Glomerular visceral epithelial cell (primary cell): ENCODE data around the gene NAALADL2.
"Not testable (repeated sequence)": the region's sequence is repeated elsewhere in the genome, so short reads cannot be mapped to it uniquely, and the experiment has no call there.

Source experiments
- DNase-seq: peaks from one replicate; pipeline ENCODE4 v3.0.0-alpha.2; 2016; ENCODE audit errors: extremely low spot score

Gene NAALADL2

DNA sequence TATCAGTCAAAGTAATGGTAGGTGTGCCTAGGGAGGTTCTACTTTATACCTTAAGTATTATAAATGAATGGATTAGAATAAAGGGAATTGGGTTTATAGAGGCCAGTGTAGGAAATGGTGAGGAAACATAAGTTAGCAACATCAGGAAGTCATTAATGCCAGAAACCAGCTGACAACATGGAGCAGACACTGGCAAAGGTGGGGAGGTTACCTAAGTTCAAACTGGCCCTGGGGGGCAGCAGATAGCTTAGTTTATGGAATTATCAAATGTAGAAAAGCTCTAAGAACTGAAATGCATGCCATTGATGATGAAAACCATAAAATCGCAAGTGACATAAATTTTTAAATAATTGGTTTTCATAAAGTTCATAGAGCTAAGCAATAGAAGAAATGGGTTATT, 498.6 kb downstream of the NAALADL2 start:
- DNase-seq = no peak

DNA sequence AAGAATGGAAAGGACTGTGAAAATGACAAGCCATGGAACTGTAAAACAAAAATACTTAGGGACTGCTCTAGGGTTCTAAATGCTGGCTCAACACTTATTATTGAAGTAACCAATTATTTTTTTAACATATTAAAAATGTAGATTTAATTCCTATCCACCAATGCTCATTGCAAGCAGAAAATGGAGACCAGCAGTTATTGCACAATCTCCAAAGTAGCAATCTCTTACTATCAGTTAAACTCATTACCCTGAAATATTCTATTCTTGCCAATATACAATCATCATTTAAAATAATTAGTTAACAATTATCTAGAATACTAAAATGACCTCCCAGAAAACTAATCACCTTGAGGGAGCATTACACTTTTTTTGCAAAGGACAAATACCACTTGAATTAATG, 499.8 kb downstream of the NAALADL2 start:
- no peak for DNase-seq

DNA sequence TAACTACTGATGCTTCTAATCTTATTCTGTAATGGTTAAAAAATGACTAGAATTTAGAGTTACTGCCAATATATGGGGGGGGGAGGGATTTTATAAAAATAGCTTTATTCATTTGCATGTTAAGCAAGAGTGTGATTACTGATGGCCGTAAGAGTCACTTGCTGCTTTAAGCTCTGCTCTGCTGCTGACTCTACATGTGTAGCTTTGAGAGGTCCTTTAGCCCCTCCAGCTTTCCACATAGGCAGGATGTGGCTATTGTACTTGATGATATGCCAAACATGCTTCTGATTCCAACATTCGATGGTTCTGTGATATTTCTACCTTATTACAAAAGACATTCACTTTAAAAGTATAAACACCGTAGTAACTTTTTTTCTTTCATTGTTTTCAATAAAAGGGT, 511.3 kb downstream of the NAALADL2 start:
- not testable (repeated sequence) for DNase-seq

DNA sequence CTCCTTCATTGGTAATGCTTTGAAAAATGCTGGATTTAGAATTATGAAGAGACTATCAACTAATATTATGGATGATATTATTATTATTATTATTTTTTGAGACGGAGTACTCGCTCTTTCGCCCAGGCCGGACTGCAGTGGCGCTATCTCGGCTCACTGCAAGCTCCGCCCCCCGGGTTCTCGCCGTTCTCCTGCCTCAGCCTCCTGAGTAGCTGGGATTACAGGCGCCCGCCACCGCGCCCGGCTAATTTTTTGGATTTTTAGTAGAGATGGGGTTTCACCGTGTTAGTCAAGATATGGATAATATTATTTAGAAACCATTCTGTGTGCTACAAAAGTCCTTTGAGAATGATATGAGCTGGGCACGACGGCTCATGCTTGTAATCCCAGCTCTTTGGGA, 512.1 kb downstream of the NAALADL2 start:
- not testable (repeated sequence) for DNase-seq

DNA sequence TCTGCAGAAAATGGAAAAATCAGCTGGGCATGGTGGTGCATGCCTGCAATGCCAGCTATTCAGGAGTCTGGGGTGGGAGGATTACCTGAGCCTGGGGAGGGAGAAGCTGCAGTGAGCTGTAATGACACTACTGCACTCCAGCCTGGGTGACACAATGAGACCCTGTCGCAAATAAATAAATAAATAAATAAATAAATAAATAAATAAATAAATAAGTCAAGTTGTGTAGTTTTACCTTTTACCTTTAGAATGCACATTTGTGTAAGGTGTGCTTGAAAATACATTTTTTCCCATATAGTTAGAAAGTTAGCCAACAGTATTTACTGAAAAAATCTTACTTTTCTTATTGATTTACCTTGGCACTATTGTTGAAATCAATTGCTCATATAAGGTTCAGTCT, 515.6 kb downstream of the NAALADL2 start:
- no peak for DNase-seq

DNA sequence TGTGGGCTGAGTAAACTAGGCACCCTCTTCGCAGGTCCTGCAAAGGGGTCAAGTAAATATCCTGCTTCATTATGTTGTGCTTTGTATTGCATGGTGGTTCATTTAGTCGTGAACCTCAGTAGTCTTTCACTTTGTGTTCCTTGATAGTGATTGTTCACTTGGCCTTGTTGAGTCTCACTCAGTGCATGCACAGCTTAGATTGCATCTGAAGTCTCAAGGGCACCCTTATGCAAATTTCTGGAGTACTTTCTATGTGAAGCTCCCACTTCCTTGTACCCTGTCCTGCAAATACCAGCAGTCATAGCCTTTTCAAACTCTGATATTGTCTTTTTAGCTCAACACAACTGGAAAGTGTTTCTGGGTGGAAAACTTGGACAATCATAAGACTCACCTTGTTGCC, 519.2 kb downstream of the NAALADL2 start:
- no peak for DNase-seq

DNA sequence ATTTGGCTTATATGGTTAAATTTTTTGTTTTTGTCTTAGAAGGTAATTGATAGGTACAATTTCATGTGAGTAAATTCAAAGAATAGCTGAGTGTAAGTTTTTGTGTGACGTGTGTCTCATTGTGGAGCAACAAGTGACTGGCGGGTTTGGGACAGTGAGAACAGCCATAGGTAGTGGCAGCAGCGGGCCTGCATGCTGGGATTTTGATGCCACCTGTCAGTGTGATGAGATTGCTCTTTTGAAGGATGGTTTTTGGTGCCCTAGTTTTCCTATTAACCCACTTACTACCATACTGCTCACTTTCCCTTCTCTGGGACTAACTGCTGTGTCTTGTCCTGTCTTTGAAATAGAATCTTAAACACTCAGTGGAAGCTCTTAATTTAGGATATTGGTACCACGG, 522.6 kb downstream of the NAALADL2 start:
- DNase-seq = no peak

DNA sequence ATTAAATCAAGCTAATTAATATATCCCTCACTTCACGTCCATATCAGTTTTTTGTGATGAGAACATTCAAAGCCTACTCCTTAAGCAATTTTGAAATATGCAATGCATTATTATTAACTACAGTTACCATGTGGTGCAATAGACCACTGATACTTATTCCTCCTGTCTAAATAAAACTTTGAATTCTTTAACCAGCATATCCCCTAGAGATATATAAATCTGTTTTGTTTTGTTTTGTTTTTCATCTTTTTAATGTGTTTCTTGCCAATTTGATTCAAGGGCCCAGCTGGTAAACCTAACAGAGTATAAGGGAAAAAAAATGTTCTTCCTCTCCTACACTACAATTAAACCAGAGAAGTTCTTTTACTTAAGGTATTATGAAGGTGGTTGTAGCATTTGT, 524.2 kb downstream of the NAALADL2 start:
- DNase-seq = no peak

DNA sequence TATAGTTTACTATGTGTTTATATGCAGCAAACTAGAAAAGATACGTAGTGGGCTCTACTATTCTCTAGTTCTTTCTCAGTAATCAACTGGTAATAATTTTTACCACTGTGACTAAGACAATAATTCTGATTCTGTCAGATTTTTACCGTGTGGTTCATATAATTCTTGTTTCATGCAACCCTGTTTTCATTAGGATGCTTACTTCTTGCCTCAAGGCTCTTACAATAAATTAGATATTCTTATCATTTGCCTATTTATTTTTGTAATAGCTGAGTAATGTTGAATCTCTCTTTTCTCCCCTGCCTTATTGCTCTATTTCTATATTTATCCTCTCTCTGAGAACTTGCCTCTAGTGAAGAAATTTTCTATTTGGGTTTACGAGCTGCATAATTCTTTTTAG, 524.7 kb downstream of the NAALADL2 start:
- DNase-seq = no peak

DNA sequence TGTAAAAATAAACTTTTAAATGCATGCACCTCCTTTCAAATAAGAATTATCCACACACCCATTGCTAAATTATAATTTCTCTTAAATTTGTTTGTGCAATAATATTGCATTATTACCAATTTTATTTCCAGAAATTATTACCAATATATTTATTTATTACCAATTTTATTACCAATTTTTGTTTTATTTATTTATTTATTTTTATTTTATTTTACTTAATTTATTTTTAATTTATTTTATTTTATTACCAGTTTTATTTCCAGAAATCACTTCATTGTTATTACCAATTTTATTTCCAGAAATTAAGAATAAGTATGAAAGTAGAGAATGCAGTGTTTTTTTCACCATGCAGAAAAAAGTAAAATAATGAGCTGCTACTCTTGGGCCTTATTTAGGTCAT, 525.4 kb downstream of the NAALADL2 start:
- no peak for DNase-seq

DNA sequence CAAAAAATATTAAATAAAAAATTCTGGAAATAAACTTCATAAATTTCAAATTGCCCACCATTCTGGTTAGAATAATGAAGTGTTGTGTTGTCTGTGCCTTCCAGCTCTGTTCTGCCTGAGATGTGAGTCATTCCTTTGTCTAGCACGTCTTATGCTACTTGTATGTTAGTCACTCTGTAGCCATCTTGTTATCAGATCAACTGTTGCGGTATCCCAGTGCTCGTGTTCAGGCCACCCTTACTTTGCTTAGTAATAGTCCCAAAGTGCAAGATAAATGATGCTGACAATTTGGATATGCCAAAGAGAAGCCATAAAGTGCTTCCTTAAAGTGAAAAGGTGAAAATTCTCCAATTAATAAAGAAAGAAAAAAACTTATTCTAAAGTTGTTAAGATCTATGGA, 527.5 kb downstream of the NAALADL2 start:
- peak; percentile 20 for DNase-seq

DNA sequence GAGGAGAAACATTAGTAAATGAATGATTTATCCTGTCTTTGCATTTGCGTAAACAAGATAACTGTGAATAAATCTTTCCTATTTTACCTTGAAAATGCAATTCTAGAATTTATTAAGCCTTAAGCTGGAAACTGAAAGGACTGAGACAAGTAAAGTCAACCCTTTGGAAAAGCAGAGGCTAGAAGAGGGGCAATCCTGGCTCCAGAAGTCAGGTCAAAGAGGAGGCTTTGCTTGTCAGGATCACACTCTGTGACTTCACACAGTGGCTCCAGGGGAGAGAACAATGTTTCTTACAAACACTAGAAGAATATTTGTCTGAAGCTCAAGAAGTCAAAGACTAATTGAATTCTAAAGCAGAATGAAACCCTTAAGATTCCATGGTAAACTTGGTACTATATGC, 530.4 kb downstream of the NAALADL2 start:
- DNase-seq = no peak

DNA sequence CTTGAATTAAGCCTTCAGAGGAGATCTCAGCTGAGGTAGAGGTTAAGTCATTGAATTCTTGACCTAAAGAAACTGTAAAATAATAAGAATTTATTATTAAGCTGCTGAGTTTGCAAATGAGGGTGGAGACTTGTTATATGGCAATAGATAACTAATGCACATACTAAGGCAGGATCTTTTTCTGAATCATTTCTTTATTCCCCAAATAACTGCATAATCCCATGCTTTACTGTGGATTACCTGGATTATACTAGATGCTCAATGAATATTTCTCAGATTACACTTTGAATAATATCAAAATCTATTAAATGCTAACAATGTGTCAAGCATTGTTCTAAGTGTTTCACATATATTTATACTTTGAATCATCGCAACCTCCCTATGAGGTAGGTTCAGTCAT, 532.5 kb downstream of the NAALADL2 start:
- DNase-seq = no peak

DNA sequence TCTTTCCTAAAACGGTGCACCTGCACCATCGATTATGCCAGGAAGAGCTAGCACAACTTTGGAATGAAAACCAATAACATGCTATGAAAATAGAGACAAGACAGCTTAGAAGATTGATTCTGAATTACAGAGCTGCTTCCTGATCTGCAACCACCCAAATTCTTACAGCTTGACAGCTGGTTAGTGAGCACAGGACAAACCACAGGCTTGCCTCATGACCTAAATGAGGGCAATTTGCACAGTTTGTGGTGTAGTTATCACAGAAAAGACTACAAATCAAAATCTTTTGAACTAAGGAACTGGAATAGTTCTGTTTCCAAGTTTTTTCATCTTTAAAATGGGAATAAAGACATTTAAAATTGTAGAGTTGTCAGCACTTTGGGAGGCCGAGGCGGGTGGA, 533.5 kb downstream of the NAALADL2 start:
- DNase-seq = no peak

DNA sequence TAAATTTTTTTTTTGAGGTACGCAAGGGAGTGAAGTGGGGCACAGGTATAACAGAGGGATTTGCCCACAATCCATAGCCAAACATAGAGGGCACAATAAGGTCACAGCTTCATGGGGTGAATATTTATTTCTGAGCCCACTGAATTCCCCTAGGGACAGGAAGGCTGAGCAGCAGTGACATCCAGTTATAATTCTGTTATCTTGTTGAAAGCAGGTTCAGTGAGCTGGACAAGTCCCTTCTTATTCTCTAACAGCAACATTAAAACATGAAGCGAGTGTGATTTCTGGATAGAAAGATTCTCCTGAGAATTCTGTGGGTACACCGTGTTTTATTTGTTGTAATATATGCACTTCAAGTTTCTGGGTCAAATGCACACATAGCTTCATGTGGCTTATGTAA, 538.2 kb downstream of the NAALADL2 start:
- no peak for DNase-seq

DNA sequence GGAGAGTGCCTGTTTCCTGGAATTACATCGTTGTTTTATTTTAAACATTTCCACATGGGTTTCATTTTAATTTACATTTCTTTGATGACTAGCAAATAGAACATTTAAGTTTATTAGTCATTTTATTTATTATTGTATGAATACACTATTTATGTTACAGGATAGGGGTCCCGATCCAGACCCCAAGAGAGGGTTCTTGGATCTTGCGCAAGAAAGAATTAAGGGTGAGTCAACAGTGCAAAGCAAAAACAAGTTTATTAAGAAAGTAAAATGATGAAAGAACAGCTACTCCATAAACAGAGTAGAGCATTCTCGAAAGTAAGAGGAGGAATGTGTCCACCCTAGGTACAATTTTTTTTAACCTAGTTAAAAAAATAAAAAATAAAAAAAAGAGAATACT, 539.5 kb downstream of the NAALADL2 start:
- DNase-seq = no peak

DNA sequence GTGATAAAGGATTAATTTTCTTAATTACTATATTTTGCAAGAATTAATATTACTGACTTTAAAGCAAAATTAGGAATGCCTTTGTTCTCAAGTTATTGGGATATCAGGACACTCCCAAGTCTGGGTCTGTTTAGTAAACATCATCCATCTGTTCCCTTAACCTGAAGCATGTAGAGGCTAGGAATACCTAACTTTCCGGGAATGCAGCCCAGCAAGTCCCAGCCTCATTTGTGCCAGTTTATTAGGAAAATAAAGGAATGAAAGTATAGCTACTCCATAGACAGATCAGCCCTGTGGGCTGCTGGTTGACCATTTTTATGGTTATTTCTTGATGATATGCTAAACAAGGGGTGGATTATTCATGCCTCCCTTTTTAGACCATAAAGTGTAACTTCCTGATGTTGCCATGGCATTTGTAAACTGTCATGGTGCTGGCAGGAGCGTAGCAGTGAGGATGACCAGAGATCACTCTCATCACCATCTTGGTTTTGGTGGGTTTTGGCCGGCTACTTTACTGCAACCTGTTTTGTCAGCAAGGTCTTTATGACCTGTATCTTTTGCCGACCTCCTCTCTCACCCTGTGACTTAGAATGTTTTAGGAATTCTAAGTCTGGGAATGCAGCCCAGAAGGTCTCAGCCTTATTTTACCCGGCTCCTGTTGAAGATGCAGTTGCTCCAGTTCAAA, 540.2 kb downstream of the NAALADL2 start:
- no peak for DNase-seq

DNA sequence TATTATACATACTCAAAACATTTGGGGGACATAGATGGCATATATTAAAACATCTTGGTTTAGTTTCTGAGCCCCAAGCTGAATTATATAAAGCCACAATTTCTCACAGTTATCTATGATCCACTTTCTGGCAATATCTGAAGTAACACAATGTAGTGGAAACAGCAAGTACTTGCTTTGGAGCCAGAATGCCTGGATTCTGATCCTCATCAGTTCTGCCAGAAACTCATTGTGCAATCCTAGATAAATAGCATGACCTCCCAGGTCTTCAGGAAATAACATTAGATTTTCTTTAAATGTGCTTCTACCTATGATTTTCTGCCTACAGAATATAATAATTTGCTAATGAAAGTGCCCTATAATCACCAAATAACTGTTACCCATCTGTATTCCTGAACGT, 544.9 kb downstream of the NAALADL2 start:
- no peak for DNase-seq

DNA sequence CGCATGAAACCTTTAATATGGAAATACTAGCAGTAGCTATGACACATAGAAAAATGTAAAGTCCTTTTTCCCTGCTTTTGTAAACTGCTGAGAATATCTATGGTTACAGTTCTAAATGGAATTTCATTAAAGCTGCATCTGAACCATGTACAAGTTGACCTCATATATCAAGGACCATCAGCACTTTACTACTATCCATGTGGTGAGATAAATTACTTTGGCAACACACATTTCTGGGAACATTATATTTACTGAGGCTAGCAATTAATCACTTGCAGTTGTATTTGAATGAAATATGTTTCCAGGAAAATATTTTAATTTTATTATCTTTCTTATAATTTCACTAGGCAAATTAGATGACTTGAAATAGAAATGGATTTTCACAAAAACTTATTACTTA, 545.5 kb downstream of the NAALADL2 start:
- DNase-seq = no peak

DNA sequence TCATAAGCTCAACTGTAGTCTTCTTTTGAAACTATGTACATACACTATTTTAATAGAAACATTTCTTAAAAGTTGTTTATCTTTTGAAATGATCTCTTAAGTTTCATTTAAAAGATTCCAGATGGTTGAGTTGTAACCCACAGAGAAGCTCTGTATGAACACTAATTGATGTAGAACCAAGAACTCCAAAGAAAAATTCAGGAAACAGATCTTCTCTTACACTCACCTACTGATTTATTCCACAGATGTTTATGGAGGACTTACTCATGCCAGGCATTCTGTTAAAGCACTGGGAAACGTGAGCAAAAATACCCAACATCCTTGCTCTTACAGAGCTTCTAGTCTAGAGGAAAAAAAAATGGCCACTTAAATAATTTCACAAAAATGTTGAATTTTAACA, 551.1 kb downstream of the NAALADL2 start:
- no peak for DNase-seq

DNA sequence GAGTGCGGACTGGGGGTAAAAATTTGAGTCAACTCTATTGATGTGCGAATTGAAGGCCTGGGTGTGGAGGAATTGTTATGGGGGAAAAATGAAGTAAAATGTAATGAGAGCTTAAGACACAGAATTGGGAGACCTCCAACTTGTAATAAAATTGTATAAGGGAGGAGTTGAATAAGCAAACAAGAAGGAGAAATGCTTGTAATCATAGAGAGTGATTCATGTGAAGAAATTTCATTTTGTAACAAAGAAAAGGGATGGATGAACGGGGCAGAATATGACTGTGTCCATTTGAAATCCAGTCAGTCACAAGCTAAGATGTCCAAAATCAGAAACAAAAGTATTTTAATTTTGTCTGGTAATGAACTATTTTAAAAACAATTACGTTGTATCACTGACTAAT, 552.3 kb downstream of the NAALADL2 start:
- no peak for DNase-seq

DNA sequence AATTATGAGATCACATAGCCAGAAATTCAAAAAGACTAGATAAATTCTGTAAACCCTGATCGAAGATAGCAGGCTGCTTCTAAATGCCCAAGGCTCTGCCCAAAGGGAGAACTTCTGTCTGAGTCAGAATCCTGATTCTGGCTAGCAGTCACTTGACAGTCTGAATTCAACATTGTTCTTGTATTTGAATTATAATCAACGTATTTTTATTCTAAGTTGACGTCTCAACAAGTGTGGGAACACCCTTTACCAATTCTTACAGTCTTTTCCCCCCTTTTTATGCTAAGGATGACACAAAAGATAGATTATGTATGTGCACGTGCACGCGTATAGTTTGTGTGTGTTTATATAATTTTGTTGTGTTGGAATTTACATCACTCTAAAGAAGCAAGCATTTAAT, 552.8 kb downstream of the NAALADL2 start:
- no peak for DNase-seq

DNA sequence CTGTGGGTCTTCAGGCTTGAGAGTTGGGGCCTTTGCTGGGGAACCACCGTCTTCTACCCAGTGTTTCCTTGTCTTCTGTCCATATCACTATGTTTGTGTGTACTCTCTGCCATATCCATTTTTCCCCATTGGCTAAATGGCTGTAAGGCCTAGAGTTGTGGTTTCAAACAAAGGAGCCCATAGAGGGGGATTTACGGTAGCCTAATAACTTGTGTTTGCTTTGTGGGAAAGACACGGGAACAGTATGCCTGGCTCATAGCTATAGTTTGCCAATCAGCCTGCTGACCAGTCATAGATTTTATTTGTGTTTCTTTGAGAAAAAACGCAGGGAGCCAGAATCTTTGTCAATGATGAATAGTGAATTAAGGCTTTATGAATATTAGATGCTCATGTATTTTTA, 554.8 kb downstream of the NAALADL2 start:
- DNase-seq = no peak

DNA sequence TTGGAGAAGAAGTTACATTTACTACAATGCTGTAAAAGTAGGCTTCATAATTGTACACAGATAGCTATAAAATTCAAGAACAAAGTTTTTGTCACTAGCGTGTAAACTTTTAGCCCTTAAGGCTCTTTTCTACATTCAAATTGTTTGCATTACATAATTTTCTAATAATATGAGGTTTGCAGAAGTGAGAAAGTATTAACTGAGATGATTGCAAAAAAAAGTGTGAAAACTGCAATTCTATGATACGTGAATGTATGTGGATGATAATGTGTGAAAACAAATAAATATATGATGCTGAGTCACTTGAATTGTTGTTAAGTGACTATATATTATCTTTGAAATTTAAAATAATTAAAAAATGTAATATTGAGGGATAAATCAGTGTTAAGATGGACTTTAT, 557.5 kb downstream of the NAALADL2 start:
- DNase-seq = no peak
